NCI-H146 (cell line): ENCODE measurements around the gene CHIA.
A peak's percentile ranks its signal among the peaks of the same experiment; 100 is the strongest.
"Not testable (repeated sequence)": the region's sequence is repeated elsewhere in the genome, so short reads cannot be mapped to it uniquely, and the experiment has no call there.

ENCODE experiments used
- DNase-seq: peaks from one replicate; lab custom pipeline; 2025; lab: John Stamatoyannopoulos, UW

Gene CHIA

DNA sequence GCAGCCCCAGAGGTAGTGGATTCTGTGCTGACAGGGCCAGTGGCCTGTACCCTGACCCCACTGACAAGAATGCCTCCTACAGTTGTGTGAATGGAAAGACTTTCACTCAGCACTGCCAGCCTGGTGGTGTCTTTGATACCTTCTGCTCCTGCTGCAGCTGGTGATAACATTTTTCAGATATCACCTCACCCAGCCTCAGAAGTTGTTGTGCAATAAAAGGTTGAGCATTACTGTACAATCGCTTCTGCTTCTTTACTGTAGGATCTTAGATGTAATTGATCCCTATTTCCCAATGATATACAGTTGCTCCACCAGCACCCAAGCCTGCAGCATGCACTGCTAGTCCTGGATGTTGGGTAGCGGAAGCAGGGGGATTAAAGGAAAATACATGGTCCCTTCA lies 4.8 kb upstream of the CHIA start:
- DNase-seq: no peak

- DNase-seq: no peak
Observed at GRCh38 chr1:111286912-111287311, 3.7 kb upstream of the CHIA start.

DNA sequence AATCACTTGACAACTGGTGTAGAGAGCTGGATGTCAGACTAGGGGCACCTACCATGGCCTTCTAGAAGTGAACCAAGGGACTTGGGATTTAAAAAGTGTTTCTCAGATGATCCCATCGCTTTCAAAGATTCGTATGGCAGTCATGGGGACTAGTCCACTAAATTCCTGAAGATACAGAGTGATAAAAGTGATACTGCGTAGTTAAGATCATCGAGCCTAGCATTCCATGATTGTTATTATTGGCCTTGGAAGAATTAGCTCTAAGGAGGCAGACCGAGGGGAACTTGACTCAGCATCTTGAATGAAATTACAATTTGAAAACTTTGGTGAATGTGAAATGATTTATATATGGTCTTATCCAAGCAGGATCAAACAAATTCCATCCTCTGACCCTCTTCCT lies 1.3 kb upstream of the CHIA start:
- DNase-seq: no peak

- DNase-seq: no peak
Observed at GRCh38 chr1:111290104-111290503, 547 bp upstream of the CHIA start.

DNA sequence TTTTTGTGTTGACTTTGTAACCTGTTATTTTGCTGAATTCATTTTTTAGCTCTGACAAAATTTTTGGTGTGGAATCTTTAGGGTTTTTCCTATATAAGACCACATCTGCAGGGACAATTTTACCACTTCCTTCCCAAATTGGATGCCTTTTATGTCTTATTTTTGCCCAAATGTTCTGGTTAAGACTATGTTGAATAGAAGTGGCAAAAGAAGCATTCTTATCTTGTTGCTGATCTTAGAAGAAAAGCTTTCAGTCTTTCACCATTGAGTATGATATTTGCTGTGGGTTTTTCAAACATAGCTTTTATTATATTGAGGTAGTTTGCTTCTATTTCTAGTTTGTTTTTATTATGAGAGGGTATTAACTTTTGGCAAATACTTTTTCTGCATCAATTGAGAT lies 3.7 kb downstream of the CHIA start:
- no peak for DNase-seq

GRCh38 chr1:111302374-111302773 lies 11.7 kb downstream of the CHIA start:
- no peak for DNase-seq

GRCh38 chr1:111309690-111310089 lies 19.0 kb downstream of the CHIA start:
- DNase-seq: no peak

DNA sequence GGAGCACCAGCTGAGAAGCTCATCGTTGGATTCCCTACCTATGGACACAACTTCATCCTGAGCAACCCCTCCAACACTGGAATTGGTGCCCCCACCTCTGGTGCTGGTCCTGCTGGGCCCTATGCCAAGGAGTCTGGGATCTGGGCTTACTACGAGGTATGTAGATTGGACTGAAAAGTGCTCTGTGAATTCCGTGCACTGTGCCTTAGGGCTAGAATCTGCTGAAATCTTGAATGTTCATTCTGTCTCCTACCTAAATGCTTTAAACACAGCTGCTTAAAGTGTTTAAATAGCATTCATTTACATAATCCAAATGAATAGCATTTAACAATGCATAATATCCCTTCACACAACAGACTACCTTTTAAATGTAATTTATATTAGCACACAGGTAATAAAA lies 27.9 kb downstream of the CHIA start:
- no peak for DNase-seq

- no peak for DNase-seq
Observed at GRCh38 chr1:111320066-111320879, 29.6 kb downstream of the CHIA start.

DNA sequence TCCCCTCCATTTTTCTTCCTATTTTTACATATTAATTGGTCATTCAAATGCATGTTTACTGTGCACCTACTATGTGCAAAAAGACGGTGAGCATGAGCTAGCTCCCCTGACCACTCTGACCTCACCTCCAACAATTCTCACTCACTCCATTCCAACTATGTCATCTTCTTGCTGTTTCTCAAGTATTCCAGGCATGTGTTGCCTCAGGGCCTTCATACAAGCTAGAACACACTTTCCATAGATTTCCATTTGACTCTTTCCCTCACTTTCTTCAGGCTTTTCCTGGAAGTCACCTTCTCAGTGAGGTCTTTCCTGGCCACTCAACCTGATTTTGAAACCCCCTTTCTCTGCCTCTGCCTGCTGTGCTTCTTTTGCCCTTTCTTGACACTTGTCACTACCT lies 32.6 kb downstream of the CHIA start:
- no peak for DNase-seq

DNA sequence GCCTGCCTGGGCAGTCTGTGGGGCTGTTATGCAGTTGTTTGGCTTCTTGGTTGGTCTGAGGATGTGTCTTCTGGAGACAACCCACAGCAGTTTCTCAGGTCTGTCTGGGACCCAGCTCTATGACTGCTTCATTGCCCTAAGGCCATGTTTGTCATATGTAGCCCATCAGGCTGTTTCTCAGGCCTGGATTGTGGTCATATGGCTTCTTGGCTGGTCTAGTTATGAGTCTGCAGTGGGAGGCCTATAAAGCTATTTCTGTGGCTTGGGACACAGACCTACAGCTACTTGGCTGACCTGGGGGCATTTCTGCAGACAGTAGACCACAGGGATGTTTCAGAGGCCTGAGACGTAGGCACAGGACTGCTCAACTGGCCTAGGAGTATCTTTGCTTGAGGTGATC lies 41.5 kb downstream of the CHIA start:
- DNase-seq: no peak

DNA sequence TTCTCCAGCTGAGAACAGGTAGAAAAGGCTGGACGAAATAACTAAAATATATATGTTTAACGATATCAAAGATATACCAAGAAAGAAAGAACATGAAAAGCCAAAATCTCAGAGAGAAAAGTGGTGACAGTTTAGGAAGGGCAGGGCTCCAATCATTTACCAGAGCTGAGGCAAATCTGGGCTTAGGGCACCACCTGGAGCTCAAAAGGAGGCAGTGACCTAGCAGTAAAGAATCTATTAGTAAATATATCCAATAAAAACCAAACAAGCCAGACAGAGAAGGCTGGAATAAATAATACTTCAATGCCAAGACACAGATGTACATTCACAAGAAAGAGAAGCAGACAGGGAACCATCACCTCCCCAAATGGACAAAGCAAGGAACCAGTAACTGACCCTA lies 43.5 kb downstream of the CHIA start:
- DNase-seq: no peak

DNA sequence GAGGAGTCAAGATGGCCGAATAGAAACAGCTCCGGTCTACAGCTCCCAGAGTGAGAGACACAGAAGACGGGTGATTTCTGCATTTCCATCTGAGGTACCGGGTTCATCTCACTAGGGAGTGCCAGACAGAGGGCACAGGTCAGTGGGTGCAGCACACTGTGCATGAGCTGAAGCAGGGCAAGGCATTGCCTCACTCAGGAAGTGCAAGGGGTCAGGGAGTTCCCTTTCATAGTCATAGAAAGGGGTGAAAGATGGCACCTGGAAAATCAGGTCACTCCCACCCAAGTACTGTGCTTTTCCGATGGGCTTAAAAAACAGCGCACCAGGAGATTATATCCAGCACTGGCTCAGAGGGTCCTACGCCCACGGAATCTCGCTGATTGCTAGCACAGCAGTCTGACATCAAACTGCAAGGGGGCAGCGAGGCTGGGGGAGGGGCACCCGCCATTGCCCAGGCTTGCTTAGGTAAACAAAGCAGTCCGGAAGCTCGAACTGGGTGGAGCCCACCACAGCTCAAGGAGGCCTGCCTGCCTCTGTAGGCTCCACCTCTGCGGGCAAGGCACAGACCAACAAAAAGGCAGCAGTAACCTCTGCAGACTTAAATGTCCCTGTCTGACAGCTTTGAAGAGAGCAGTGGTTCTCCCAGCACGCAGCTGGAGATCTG lies 44.7 kb downstream of the CHIA start:
- DNase-seq: not testable (repeated sequence)

- not testable (repeated sequence) for DNase-seq
Observed at GRCh38 chr1:111338849-111339248, 48.2 kb downstream of the CHIA start.

- DNase-seq: peak; percentile 84
Observed at GRCh38 chr1:111346089-111346885, 55.6 kb downstream of the CHIA start.

DNA sequence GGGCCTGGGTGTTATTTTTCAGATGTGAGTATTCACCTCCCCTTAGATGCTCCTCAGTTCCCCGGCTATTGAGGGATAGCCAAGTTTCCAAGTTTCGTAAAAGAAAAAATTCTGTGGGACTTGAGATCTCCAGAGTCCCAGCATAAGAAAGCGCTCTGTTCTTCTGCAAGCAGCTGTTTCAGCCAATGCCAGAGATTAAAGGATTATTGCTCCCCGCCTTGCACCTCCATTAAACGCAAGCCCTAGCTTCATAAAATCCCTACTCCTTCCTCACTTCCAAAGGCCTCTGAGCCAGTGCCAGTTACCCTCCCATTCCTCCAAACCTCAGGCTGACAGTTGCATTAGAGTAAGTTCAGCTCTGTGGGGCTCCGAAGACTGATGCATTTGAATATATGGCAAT lies 56.4 kb downstream of the CHIA start:
- DNase-seq: no peak

GRCh38 chr1:111351700-111352099 lies 61.0 kb downstream of the CHIA start:
- no peak for DNase-seq

- DNase-seq: no peak
Observed at GRCh38 chr1:111354584-111354983, 63.9 kb downstream of the CHIA start.

- no peak for DNase-seq
Observed at GRCh38 chr1:111358964-111359363, 68.3 kb downstream of the CHIA start.

- no peak for DNase-seq
Observed at GRCh38 chr1:111359376-111359775, 68.7 kb downstream of the CHIA start.

- not testable (repeated sequence) for DNase-seq
Observed at GRCh38 chr1:111360257-111360656, 69.6 kb downstream of the CHIA start.

- DNase-seq: no peak
Observed at GRCh38 chr1:111361761-111362160, 71.1 kb downstream of the CHIA start.

- peak; percentile 41 for DNase-seq
Observed at GRCh38 chr1:111364690-111365089, 74.0 kb downstream of the CHIA start.
